UCSD-AML1 (cell line): Measurements from ENCODE around the gene RAMP1.
A peak's percentile ranks its signal among the peaks of the same experiment; 100 is the strongest.

Experiments used
- DNase-seq: peaks from one replicate; lab custom pipeline; 2025; ENCODE audit not compliant: unreplicated experiment; lab: John Stamatoyannopoulos, UW

The RAMP1 gene

GRCh38 chr2:237913193-237913917 is 53.9 kb downstream of the RAMP1 start:
- DNase-seq: no peak

GRCh38 chr2:237915576-237915975 is 56.2 kb downstream of the RAMP1 start:
- no peak for DNase-seq

- DNase-seq: no peak
These were observed 56.9 kb downstream of the RAMP1 start for GRCh38 chr2:237916296-237916695.

GRCh38 chr2:237917696-237918374 is 58.4 kb downstream of the RAMP1 start:
- no peak for DNase-seq

GRCh38 chr2:237919593-237919992 is 60.2 kb downstream of the RAMP1 start:
- peak; percentile 54 for DNase-seq

GRCh38 chr2:237920673-237921072 is 61.2 kb downstream of the RAMP1 start:
- no peak for DNase-seq

GRCh38 chr2:237921967-237922492 is 62.6 kb downstream of the RAMP1 start:
- DNase-seq: no peak

- DNase-seq: no peak
These were observed 63.4 kb downstream of the RAMP1 start for GRCh38 chr2:237922641-237923361.

GRCh38 chr2:237923481-237924163 is 64.2 kb downstream of the RAMP1 start:
- peak; percentile 88 for DNase-seq

- no peak for DNase-seq
These were observed 64.7 kb downstream of the RAMP1 start for GRCh38 chr2:237924164-237924534.

- no peak for DNase-seq
These were observed 67.7 kb downstream of the RAMP1 start for GRCh38 chr2:237927135-237927534.

GRCh38 chr2:237927986-237928385 is 68.6 kb downstream of the RAMP1 start:
- DNase-seq: no peak

- DNase-seq: no peak
These were observed 70.6 kb downstream of the RAMP1 start for GRCh38 chr2:237929979-237930378.

- DNase-seq: peak; percentile 34
These were observed 71.8 kb downstream of the RAMP1 start for GRCh38 chr2:237931205-237931721.

GRCh38 chr2:237932731-237933131 is 73.3 kb downstream of the RAMP1 start:
- DNase-seq: no peak

- DNase-seq: no peak
These were observed 74.8 kb downstream of the RAMP1 start for GRCh38 chr2:237934186-237934585.

GRCh38 chr2:237935740-237936452 is 76.5 kb downstream of the RAMP1 start:
- peak; percentile 48 for DNase-seq

- DNase-seq: no peak
These were observed 79.8 kb downstream of the RAMP1 start for GRCh38 chr2:237939251-237939650.

- no peak for DNase-seq
These were observed 81.4 kb downstream of the RAMP1 start for GRCh38 chr2:237940828-237941227.

GRCh38 chr2:237941239-237941638 is 81.8 kb downstream of the RAMP1 start:
- no peak for DNase-seq
